GM12892 (cell line): Measurements from ENCODE around the gene NAV3.

Source experiments
- POLR2A ChIP-seq: IDR thresholded peaks from 2 replicates; pipeline ENCODE4 v1.6.1; 2011; ENCODE audit warnings: low read depth, low read length, control low read depth
- POLR2AphosphoS5 ChIP-seq: IDR thresholded peaks from 2 replicates; pipeline ENCODE4 v1.6.1; 2011; ENCODE audit warnings: low read depth, low read length, control low read depth

- no peak for TF ChIP-seq POLR2A
- TF ChIP-seq POLR2AphosphoS5: no peak
Measured at GRCh38 chr12:78189656-78190055, 359.0 kb downstream of the NAV3 start.
